Measurements from ENCODE around the gene TREX2. TPM values are rescaled to one million over a fixed set of nuclear protein-coding genes. Genes with fewer than 3 reads are reported as not detected.

Gene TREX2
- total RNA-seq, 1 experiment from 2014 or later: 2.3 TPM

GRCh38 chrX:153475751-153476281 lies 30.0 kb upstream of the TREX2 start:
- no peak for DNase-seq (ENCODE audit: low read depth)

- DNase-seq (ENCODE audit: low read depth): no peak
Observed at GRCh38 chrX:153475271-153475670, 29.4 kb upstream of the TREX2 start.

- no peak for DNase-seq (ENCODE audit: low read depth)
Observed at GRCh38 chrX:153474718-153475117, 28.9 kb upstream of the TREX2 start.

GRCh38 chrX:153474266-153474665 lies 28.4 kb upstream of the TREX2 start:
- DNase-seq (ENCODE audit: low read depth): no peak

GRCh38 chrX:153473126-153473525 lies 27.3 kb upstream of the TREX2 start:
- DNase-seq (ENCODE audit: low read depth): no peak

GRCh38 chrX:153471663-153472280 lies 25.9 kb upstream of the TREX2 start:
- DNase-seq (ENCODE audit: low read depth): no peak

- DNase-seq (ENCODE audit: low read depth): peak; percentile 82
Observed at GRCh38 chrX:153470411-153471363, 24.8 kb upstream of the TREX2 start, which contains the start of gene HAUS7. Gene HAUS7 (minus strand): TSS chrX:153470576. CDS start chrX:153470557, 19 bp downstream.

- peak; percentile 22 for DNase-seq (ENCODE audit: low read depth)
Observed at GRCh38 chrX:153469811-153470410, 24.1 kb upstream of the TREX2 start.

GRCh38 chrX:153468008-153468580 lies 22.2 kb upstream of the TREX2 start:
- no peak for DNase-seq (ENCODE audit: low read depth)

GRCh38 chrX:153465691-153466380 lies 20.0 kb upstream of the TREX2 start:
- no peak for DNase-seq (ENCODE audit: low read depth)

- DNase-seq (ENCODE audit: low read depth): no peak
Observed at GRCh38 chrX:153464116-153464515, 18.3 kb upstream of the TREX2 start.

GRCh38 chrX:153463556-153463955 lies 17.7 kb upstream of the TREX2 start:
- no peak for DNase-seq (ENCODE audit: low read depth)

- no peak for DNase-seq (ENCODE audit: low read depth)
Observed at GRCh38 chrX:153463031-153463430, 17.2 kb upstream of the TREX2 start.

GRCh38 chrX:153462291-153462690 lies 16.4 kb upstream of the TREX2 start:
- DNase-seq (ENCODE audit: low read depth): no peak

- DNase-seq (ENCODE audit: low read depth): peak; percentile 9
Observed at GRCh38 chrX:153460826-153461225, 15.0 kb upstream of the TREX2 start.

- DNase-seq (ENCODE audit: low read depth): peak; percentile 17
Observed at GRCh38 chrX:153459986-153460385, 14.1 kb upstream of the TREX2 start.

- DNase-seq (ENCODE audit: low read depth): no peak
Observed at GRCh38 chrX:153458476-153458875, 12.6 kb upstream of the TREX2 start.

- no peak for DNase-seq (ENCODE audit: low read depth)
Observed at GRCh38 chrX:153457827-153458466, 12.1 kb upstream of the TREX2 start.

GRCh38 chrX:153457136-153457825 lies 11.4 kb upstream of the TREX2 start:
- DNase-seq (ENCODE audit: low read depth): no peak

GRCh38 chrX:153456704-153457103 lies 10.8 kb upstream of the TREX2 start:
- no peak for DNase-seq (ENCODE audit: low read depth)
